Vagina (tissue), 2 donors: Measurements from ENCODE around the gene ATP11C. TPM values are rescaled to one million over a fixed set of nuclear protein-coding genes. Genes with fewer than 3 reads are reported as not detected.
"Not testable (repeated sequence)": the region's sequence is repeated elsewhere in the genome, so short reads cannot be mapped to it uniquely, and the experiment has no call there.

Experiments used
- DNase-seq, 2 donors: peaks; one replicate each; pipeline ENCODE4 v3.0.0-alpha.2; 2017; ENCODE audit errors: extremely low spot score in 2 of 2
- H3K27ac ChIP-seq: fragments of 200-600 bp; sonication (generic); one replicate; pipeline ENCODE4 v1.5.1; 2019
- H3K27me3 ChIP-seq: fragments of 200-600 bp; sonication (generic); one replicate; pipeline ENCODE4 v1.5.1; 2019
- H3K36me3 ChIP-seq, 2 donors: fragments of 200-600 bp; sonication (generic); one replicate each; pipeline ENCODE4 v1.5.1; 2017 to 2019
- H3K4me1 ChIP-seq: fragments of 200-600 bp; sonication (generic); one replicate; pipeline ENCODE4 v1.5.1; 2019
- H3K4me3 ChIP-seq, 2 donors: fragments of 200-600 bp; sonication (generic); 1 replicate in 1 of 2; 2 replicates in 1 of 2; pipeline ENCODE4 v1.5.1; 2016 to 2019
- H3K9me3 ChIP-seq: fragments of 200-600 bp; sonication (generic); one replicate; pipeline ENCODE4 v1.5.1; 2019
- CTCF ChIP-seq, 3 experiments: fragments of 450-650 bp in 2 of 3; fragments of 200-600 bp in 1 of 3; sonication (generic) in 1 of 3; IDR thresholded peaks; one replicate each; pipeline ENCODE4 v1.5.1; 2017 to 2019; ENCODE audit warnings: antibody characterized with exemption in 3 of 3, mild to moderate bottlenecking in 2 of 3, moderate library complexity in 2 of 3
- POLR2A ChIP-seq, 2 donors: fragments of 450-650 bp; IDR thresholded peaks; one replicate each; pipeline ENCODE4 v1.6.1; 2017; ENCODE audit warnings: antibody characterized with exemption in 2 of 2, mild to moderate bottlenecking in 2 of 2, moderate library complexity in 2 of 2
- POLR2AphosphoS5 ChIP-seq, 2 donors: sonication (generic); formaldehyde crosslinking; IDR thresholded peaks; one replicate each; pipeline ENCODE4 v1.9.0; 2017; ENCODE audit warnings: antibody characterized with exemption in 2 of 2, mild to moderate bottlenecking in 2 of 2, low read depth in 1 of 2; ENCODE audit not compliant: insufficient read depth in 1 of 2
- intact Hi-C: fragments of 100-400 bp; cut with DNase I; formaldehyde crosslinking; loops from one replicate; pipeline ENCODE4 v1.15.1; 2023
- total RNA-seq: library from RNA; depleted of rRNA; stranded (reverse); fragments of >200 nt; gene quantifications from one replicate; pipeline ENCODE4 v1.2.3, GENCODE V29; 2016

ATP11C gene
- total RNA-seq, 1 donor from 2014 or later = 24.1 TPM

GRCh38 chrX:139971394-139971749, 38.5 kb upstream of the ATP11C start:
- TF ChIP-seq POLR2A (IDR thresholded peaks at IDR 0.05) (no peak), POLR2AphosphoS5 (IDR thresholded peaks at IDR 0.05; ENCODE audit: insufficient read depth in 1 of 2, low read depth in 1 of 2) (no peak), CTCF (IDR thresholded peaks at IDR 0.05) (no peak)
- DNase-seq = no peak
- Histone ChIP-seq H3K36me3 (no peaks in the 10 kb centered on the region), H3K4me3 (no peak overlapping the region), H3K4me1 (no peaks in the 10 kb centered on the region), H3K27me3 (no peaks in the 10 kb centered on the region), H3K9me3 (no peaks in the 10 kb centered on the region), H3K27ac (no peak overlapping the region)
- intact Hi-C loops = no loop called here

GRCh38 chrX:139969286-139969685, 36.4 kb upstream of the ATP11C start:
- Histone ChIP-seq H3K4me1 (no peaks in the 10 kb centered on the region), H3K36me3 (no peaks in the 10 kb centered on the region), H3K27me3 (no peaks in the 10 kb centered on the region), H3K4me3 (no peak overlapping the region), H3K27ac (no peak overlapping the region), H3K9me3 (no peaks in the 10 kb centered on the region)
- TF ChIP-seq CTCF (IDR thresholded peaks at IDR 0.05) (no peak), POLR2A (IDR thresholded peaks at IDR 0.05) (no peak)
- intact Hi-C loops = no loop called here
- DNase-seq = no peak

GRCh38 chrX:139967750-139968149, 34.9 kb upstream of the ATP11C start:
- H3K27ac ChIP-seq = no peak overlapping the region
- no peaks in the 10 kb centered on the region for H3K4me1 ChIP-seq
- no peak for DNase-seq
- no peak for TF ChIP-seq POLR2A (IDR thresholded peaks at IDR 0.05)
- TF ChIP-seq CTCF (IDR thresholded peaks at IDR 0.05) = no peak
- no peak for TF ChIP-seq POLR2AphosphoS5 (IDR thresholded peaks at IDR 0.05; ENCODE audit: insufficient read depth in 1 of 2, low read depth in 1 of 2)
- no peak overlapping the region for H3K4me3 ChIP-seq
- H3K36me3 ChIP-seq = no peaks in the 10 kb centered on the region
- H3K27me3 ChIP-seq = no peaks in the 10 kb centered on the region
- no peaks in the 10 kb centered on the region for H3K9me3 ChIP-seq
- intact Hi-C loops = no loop called here

GRCh38 chrX:139967300-139967699, 34.4 kb upstream of the ATP11C start:
- Histone ChIP-seq H3K36me3 (no peaks in the 10 kb centered on the region), H3K4me1 (no peaks in the 10 kb centered on the region), H3K9me3 (no peaks in the 10 kb centered on the region), H3K4me3 (no peak overlapping the region), H3K27me3 (no peaks in the 10 kb centered on the region), H3K27ac (no peak overlapping the region)
- DNase-seq = no peak
- no peak for TF ChIP-seq POLR2A (IDR thresholded peaks at IDR 0.05)
- no peak for TF ChIP-seq POLR2AphosphoS5 (IDR thresholded peaks at IDR 0.05; ENCODE audit: insufficient read depth in 1 of 2, low read depth in 1 of 2)
- no peak for TF ChIP-seq CTCF (IDR thresholded peaks at IDR 0.05)
- intact Hi-C loops = no loop called here

GRCh38 chrX:139966159-139966558, 33.3 kb upstream of the ATP11C start:
- H3K4me3 ChIP-seq, H3K4me1 ChIP-seq, H3K27me3 ChIP-seq, H3K27ac ChIP-seq, H3K36me3 ChIP-seq, intact Hi-C loops, DNase-seq, H3K9me3 ChIP-seq: not testable (repeated sequence)

GRCh38 chrX:139965421-139965820, 32.6 kb upstream of the ATP11C start, which contains the start of gene CXorf66:
CXorf66 (minus strand) TSS chrX:139965521; CDS start chrX:139965496, 25 bp downstream.
- no peak for TF ChIP-seq POLR2AphosphoS5 (IDR thresholded peaks at IDR 0.05; ENCODE audit: insufficient read depth in 1 of 2, low read depth in 1 of 2)
- no peak for TF ChIP-seq POLR2A (IDR thresholded peaks at IDR 0.05)
- TF ChIP-seq CTCF (IDR thresholded peaks at IDR 0.05) = no peak
- Histone ChIP-seq H3K36me3 (no peaks in the 10 kb centered on the region), H3K4me1 (no peaks in the 10 kb centered on the region), H3K4me3 (no peak within 1 kb of the TSS), H3K27me3 (no peaks in the 10 kb centered on the region), H3K9me3 (no peaks in the 10 kb centered on the region), H3K27ac (no peak within 1 kb of the TSS)
- intact Hi-C loops = no loop called here
- DNase-seq = no peak

- H3K4me3 ChIP-seq, H3K9me3 ChIP-seq, H3K4me1 ChIP-seq, H3K36me3 ChIP-seq, H3K27me3 ChIP-seq, intact Hi-C loops, DNase-seq, H3K27ac ChIP-seq: not testable (repeated sequence)
Measured at GRCh38 chrX:139961091-139961490, 28.2 kb upstream of the ATP11C start.
